AG09319 (cell line): Measurements from ENCODE around the gene PLXDC2.

Experiments
- DNase-seq: peaks from one replicate; pipeline ENCODE4 v3.0.0-alpha.2; 2010; ENCODE audit warnings: low read depth; ENCODE audit errors: extremely low read depth
- TF ChIP-seq, protein P1 (sequence below): IDR thresholded peaks from 2 replicates; pipeline ENCODE4 v1.5.1; 2011; ENCODE audit warnings: low read depth, mild to moderate bottlenecking, inconsistent platforms, low read length, moderate library complexity

Gene PLXDC2

DNA sequence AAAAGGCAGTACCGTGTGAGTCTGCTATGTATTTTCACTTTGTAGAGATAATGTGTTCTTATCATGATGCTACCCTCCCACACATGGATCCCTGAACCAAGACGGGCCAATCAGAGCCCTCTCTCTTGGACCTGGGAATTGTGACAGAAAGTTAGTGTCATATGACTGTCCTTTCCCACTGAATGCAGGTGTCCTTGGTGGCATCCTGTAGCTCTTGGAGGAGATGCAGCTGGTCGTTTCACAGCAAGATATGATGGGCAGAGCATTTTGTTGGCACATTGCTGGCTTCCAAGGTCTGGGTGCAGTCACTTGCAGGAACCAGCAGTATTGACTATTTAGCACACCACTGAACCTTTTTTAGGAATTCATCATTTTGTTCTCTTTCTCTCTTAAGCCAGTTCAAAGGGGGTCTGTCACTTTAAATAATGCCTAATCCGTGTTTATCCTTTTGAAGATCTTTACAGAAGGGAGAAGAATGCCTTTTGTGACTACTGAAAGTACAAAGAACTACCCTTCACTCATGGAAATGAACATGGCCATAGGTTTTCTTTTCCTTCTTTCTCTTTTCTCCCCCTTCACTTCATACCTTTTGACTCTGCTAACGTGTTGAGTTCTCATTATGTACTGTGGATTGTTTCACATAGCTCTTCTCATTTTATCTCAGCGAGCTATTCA lies 125.1 kb downstream of the PLXDC2 start:
- TF ChIP-seq, protein P1, sequence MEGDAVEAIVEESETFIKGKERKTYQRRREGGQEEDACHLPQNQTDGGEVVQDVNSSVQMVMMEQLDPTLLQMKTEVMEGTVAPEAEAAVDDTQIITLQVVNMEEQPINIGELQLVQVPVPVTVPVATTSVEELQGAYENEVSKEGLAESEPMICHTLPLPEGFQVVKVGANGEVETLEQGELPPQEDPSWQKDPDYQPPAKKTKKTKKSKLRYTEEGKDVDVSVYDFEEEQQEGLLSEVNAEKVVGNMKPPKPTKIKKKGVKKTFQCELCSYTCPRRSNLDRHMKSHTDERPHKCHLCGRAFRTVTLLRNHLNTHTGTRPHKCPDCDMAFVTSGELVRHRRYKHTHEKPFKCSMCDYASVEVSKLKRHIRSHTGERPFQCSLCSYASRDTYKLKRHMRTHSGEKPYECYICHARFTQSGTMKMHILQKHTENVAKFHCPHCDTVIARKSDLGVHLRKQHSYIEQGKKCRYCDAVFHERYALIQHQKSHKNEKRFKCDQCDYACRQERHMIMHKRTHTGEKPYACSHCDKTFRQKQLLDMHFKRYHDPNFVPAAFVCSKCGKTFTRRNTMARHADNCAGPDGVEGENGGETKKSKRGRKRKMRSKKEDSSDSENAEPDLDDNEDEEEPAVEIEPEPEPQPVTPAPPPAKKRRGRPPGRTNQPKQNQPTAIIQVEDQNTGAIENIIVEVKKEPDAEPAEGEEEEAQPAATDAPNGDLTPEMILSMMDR, result no peak
- no peak for DNase-seq

DNA sequence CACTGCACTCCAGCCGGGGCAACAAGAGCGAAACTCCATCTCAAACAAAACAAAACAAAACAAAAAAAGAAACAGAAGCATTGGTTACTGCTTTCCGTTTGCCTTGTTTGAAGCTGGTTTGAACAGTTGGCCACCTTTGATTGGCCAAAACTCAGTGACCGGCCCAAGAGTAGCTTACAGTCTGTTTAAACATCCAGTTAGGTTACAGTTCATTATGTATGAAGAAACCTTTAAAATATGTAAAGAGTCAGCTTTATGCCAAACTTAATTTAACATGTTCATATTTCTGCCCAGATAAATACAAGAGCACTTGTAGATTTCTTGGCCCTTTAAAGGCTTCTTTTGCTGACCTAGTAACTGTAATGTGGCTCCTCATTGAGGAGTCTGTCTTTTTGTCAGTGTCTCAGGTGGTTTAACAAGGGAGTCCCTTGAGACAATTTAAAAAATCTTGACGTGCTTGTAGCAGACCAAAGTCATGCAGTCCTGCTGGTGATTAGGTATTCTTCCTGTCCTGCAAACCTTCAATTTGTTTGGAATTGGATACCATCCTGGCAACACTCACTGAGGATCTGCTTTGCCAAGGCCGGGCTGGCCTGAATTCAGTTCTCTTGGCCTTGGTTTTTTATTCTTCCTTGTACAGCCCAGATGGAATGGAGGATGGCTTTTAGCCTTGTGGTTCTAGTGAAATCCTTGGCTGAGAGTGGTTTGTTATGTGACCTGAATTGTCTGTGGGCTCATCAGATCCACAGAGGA lies 128.9 kb downstream of the PLXDC2 start:
- TF ChIP-seq, protein P1, result no peak
- DNase-seq, result no peak

DNA sequence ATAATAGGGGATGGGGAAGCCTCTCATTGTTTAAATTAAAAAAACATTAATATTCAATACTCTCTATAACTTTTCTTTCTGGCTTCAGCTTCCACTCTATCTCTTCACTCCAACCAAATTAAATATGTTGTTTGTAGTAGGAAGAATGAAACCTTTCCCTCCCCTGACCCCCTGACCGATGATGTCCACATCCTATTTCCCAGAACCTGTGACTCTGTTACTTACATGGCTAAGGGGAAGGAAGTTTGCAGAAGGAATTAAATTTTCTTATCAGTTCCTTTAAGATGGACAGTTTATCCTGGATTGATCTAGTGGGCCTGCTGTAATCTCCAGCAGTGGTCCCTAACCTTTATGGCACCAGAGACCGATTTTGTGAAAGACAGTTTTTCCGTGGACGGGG lies 130.0 kb downstream of the PLXDC2 start:
- TF ChIP-seq, protein P1, result no peak

DNA sequence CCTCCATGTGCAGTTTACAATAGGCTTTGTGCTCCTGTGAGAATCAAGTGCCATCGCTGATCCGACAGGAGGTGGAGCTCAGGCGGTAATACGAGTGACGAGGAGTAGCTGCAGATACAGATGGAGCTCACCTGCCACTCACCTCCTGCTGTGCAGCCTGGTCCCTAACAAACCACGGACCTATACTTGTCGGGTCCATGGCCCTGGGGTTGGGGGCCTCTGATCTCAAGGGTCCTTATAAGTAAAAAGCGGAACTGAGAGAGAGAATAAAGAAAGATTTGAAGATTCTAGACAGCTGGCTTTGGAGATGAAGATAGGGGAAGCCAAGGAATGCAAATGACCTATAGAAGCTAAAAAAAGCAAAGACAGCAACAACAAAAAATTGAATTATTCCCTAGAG lies 130.6 kb downstream of the PLXDC2 start:
- TF ChIP-seq, protein P1, result no peak
- DNase-seq, result no peak

More for the DNA sequence above, 130.0 kb downstream of the PLXDC2 start:
- no peak for DNase-seq

DNA sequence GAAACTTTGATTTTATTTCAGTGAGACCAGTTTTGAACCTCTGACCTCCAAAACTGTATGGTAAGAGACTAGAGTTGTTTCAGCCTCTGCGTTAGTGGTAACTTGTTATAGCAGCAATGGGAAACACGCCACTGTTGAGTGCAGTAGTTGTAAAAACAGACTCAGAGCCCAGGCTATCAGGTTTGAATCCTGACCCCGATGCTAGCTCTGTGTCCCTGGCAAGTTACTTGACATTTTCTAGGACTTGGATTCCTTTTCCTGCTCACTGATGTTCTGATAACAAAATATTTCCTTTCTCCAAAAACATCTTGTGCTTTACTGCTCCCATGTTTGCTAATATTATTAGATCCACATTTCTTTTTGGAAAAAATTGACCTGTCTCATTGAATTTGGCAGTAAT lies 131.0 kb downstream of the PLXDC2 start:
- no peak for DNase-seq
- TF ChIP-seq, protein P1, result no peak

DNA sequence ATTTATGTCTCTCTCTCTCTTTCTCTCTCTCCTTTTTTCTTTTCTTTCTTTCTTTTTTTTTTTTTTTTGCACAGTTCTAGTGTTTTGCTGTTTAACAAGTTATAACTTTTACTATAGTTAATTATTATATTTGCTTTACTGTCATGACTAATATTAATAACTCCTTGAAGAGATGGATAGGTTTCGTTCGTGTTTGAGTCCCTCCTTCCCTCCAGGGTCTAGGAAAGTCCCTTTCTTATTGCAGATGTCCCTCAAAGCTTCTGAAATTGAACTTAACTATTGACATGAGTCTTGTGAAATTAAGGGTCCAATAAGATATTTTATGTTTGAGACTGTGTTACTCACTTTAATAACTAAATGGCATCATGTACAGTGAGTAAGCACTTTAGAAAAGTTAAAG lies 131.4 kb downstream of the PLXDC2 start:
- DNase-seq, result no peak
- TF ChIP-seq, protein P1, result no peak

DNA sequence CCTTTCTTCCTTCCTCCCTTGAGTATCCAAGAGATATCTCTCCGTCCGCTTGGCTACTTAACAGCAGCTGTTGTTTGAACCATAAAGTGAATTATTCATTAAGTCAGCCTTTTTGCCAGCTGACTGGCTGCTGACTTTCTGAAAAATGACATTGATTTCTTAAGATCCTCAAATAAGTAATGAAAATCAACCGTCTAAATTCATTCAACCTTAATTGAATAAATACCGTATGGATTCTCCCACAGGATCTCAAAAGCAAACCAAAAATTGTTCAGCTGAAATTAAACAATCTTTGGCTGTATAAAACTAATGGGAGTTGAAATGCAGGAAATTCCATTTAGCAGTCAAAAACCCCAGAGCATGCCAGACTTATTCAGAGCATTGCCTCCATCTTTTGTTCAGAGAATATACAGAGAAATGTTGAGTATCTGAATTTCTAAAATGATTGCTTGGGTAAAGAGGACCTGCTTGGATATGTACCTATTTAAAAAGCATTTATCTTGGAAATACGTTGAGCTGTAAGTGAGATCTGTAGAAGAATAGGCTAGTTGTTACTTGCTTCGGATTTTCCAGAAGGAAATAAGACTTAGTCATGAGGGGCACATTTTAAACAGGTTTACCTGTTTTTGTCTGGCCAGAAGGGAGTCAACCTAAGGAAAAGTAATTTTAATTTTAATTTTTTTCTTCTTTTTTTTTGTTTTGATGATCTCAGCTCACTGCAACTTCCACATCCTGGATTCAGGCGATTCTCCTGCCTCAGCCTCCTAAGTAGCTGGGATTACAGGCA lies 136.2 kb downstream of the PLXDC2 start:
- TF ChIP-seq, protein P1, result no peak
- no peak for DNase-seq
